GM12892 (cell line): ENCODE data around the gene KIF3B.

Source experiments
- POLR2A ChIP-seq: IDR thresholded peaks from 2 replicates; pipeline ENCODE4 v1.6.1; 2011; ENCODE audit warnings: low read depth, low read length, control low read depth
- TAF1 ChIP-seq: IDR thresholded peaks from 2 replicates; pipeline ENCODE4 v1.6.1; 2011; ENCODE audit warnings: low read depth, mild to moderate bottlenecking, control low read depth, low read length, borderline replicate concordance

DNA sequence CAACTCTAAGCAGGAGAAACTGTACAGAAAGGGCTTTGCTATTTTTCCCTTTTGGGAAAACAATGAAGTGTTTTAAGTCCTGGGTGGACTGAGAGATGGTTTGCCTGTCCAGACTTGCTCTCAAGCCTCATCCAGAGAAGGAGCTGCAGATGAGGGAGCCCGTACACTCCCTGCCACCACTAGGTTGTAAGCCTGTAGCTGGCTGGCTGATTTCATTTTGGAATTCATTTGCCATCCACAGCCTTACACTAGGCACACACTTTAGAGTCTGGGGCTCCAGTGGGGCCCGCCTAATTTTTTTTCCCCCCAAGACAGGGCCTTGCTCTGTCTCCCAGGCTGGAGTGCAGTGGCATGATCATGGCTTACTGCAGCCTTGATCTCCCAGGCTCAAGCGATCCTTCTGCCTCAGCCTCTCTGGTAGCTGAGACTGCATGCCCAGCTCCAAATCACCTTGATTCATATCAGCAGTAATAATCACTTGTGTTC lies 41.4 kb upstream of the KIF3B start:
- TF ChIP-seq TAF1 = no peak
- no peak for TF ChIP-seq POLR2A
